CD4-positive, alpha-beta T cell treated with Interleukin-1 beta for 1 hour (primary cell): Measurements from ENCODE around the gene NPIPB4.
"Not testable (repeated sequence)": the region's sequence is repeated elsewhere in the genome, so short reads cannot be mapped to it uniquely, and the experiment has no call there.

Source experiments
- DNase-seq, 2 donors: peaks; one replicate each; pipeline ENCODE4 v3.0.0-alpha.2; 2020 to 2022

The NPIPB4 gene

DNA sequence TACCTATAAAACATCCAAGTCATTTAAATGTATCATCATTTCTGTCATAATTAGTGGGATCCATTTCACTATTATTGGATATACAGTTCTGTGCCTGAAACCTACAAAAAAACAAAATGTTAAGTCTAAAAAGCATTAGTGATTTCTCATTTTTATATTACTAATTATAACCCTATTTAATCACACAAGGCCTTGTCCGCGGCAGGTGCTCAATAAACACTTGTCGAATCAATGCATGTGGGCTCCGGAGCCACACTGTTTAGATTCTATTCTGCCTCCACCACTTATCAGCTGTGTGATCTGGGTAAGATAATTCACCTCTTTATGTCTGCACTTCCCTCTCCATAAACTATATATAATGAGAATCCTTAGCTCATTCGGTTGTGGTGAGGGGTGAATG, at the start of gene NPIPB4:
TSS of gene NPIPB4 (minus strand) at position 101 of the 400 bp plus-strand sequence. CDS start 378 bp downstream, outside the sequence.
- not testable (repeated sequence) for DNase-seq

DNA sequence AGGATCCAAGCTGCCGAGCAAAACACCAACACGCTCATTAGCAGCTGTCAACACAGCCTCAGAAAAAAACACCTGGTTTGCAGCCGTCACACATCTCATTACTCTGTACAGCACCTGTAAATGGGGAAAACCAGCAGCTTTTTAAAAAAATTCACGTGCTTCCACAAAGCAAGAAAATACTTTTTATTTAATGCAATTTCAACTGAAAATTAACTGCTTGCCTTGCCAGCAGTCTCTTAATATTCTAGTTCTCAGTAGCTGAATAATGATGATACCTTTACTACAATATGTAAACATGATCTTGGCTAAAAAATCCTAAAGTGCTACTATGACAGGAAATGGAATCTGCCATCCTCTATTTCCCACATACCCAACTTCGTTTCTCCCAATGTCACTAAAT, 41.4 kb upstream of the NPIPB4 start:
- not testable (repeated sequence) for DNase-seq

DNA sequence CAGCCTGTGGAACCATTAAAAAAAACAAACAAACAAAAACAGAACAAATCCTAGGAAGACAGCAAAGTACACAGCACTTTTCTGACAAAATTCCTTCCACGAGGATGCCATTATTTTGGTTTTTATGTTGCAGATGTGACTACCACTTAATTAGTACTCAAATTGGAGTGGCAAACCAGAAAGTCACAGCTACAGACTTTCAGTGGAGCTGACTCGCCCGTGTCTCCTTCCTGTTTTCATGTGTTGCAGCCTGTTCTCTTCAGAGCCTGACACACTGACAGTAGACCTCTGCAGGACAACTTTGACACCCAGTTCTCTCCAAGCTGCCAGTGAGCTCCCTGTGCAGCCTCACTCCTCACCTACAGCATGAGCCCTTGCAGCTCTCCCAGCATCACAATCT, 24.4 kb upstream of the NPIPB4 start:
- DNase-seq = peak; percentile 12 to 22

DNA sequence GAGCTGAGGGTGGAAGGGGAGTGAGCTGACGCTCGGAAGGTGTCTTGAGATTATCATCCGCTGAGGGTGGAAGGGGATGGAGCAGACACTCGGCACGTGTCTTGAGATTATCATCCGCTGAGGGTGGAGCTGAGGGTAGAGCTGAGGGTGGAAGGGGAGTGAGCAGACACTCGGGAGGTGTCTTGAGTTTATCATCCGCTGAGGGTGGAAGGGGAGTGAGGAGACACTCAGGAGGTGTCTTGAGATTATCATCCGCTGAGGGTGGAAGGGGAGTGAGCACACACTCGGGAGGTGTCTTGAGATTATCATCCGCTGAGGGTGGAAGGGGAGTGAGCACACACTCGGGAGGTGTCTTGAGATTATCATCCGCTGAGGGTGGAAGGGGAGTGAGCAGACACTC, 20.4 kb downstream of the NPIPB4 start:
- peak in 1 of 2 donors; percentile 11 for DNase-seq

DNA sequence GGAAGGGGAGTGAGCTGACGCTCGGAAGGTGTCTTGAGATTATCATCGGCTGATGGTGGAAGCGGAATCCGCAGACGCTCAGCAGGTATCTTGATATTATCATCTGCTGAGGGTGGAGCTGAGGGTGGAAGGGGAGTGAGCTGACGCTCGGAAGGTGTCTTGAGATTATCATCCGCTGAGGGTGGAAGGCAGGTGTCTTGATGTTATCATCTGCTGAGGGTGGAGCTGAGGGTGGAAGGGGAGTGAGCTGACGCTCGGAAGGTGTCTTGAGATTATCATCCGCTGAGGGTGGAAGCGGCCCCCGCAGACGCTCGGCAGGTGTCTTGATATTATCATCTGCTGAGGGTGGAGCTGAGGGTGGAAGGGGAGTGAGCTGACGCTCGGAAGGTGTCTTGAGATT, 21.2 kb downstream of the NPIPB4 start:
- peak in 1 of 2 donors; percentile 55 for DNase-seq

DNA sequence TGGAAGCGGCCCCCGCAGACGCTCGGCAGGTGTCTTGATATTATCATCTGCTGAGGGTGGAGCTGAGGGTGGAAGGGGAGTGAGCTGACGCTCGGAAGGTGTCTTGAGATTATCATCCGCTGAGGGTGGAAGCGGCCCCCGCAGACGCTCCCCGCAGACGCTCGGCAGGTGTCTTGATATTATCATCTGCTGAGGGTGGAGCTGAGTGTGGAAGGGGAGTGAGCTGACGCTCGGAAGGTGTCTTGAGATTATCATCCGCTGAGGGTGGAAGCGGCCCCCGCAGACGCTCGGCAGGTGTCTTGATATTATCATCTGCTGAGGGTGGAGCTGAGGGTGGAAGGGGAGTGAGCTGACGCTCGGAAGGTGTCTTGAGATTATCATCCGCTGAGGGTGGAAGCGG, 21.8 kb downstream of the NPIPB4 start:
- peak in 1 of 2 donors; percentile 44 for DNase-seq

DNA sequence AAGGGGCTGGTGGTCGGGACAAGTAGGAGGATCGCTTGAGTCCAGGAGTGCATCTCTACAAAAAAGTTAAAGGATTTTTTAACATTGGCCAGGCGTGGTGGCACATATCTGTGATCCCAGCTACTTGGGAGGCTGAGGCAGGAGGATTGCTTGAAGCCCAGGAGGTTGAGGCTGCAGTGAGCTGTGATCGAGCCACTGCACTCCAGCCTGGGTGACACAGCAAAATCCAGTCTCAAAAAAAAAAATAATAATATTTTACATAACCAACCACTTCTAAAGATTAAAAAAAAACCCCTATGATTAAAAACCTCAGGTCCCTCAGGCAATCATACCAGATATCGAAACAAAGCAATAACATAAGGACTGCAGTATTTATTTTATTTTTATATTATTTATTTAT, 23.3 kb downstream of the NPIPB4 start:
- not testable (repeated sequence) for DNase-seq

DNA sequence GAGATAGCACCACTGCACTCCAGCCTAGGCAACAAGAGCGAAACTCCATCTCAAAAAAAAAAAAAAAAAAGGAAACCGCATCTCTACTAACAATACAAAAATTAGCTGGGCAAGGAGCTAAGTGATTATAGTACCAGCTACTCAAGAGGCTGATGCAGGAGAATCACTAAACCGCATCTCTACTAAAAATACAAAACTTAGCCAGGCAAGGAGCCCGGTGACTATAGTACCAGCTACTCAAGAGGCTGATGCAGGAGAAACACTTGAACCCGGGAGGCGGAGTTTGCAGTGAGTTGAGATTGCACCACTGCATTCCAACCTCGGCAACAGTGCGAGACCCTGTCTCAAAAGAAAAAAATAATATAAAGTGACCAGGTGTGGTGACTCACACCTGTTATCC, 27.6 kb downstream of the NPIPB4 start:
- not testable (repeated sequence) for DNase-seq

DNA sequence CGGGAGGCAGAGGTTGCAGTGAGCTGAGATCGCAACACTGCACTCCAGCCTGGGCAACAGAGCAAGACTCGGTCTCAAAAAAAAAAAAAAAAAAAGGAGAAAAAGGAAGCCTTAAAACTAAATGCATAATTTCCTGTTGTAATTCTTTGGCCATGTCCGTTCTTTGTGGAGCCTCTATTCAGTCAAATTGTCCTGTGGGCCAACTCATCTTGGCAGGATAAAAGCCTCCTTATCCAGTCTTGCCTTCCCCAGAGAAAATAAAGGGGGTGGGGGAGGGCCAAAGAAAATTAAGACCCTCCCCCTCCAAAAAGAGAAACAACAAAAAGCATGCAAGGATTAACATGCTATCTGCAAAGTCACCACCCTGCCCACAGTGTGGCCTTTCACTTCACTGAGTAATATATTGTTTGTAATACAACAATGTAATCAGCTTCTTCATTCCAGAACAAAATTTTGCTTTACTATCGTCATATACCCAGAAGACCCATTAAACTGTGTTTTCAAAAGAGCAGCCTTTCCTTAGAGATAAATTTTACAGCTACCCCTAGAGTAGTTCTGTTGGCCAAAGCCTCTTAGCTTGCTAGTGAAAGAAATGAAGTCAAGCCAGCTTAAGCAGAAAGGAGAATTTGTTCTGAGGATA, 31.4 kb downstream of the NPIPB4 start:
- not testable (repeated sequence) for DNase-seq

DNA sequence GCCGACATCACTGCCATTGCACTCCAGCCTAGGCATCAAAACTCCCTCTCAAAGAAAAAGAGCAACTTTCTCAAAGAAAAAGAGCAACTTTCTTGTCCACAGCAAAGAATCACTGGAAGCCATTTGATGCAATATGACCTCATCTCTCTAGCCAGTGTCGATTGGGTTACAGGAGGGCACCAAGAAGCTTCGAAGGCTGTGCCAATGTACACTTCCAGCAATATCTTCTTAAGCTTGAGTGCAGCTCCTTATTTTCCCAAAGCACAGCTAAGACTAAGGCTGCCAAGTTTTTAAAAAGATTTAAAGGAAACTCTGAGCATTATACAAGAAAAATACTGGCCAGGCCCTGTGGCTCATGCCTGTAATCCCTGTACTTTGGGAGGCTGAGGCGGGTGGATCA, 32.0 kb downstream of the NPIPB4 start:
- not testable (repeated sequence) for DNase-seq

DNA sequence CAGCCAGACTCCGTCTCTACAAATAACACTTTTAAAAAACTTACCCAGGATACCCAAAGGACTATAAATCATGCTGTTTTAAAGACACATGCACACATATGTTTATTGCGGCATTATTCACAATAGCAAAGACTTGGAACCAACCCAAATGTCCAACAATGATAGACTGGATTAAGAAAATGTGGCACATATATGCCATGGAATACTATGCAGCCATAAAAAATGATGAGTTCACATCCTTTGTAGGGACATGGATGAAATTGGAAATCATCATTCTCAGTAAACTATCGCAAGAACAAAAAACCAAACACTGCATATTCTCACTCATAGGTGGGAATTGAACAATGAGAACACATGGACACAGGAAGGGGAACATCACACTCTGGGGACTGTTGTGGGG, 34.3 kb downstream of the NPIPB4 start:
- DNase-seq = not testable (repeated sequence)

DNA sequence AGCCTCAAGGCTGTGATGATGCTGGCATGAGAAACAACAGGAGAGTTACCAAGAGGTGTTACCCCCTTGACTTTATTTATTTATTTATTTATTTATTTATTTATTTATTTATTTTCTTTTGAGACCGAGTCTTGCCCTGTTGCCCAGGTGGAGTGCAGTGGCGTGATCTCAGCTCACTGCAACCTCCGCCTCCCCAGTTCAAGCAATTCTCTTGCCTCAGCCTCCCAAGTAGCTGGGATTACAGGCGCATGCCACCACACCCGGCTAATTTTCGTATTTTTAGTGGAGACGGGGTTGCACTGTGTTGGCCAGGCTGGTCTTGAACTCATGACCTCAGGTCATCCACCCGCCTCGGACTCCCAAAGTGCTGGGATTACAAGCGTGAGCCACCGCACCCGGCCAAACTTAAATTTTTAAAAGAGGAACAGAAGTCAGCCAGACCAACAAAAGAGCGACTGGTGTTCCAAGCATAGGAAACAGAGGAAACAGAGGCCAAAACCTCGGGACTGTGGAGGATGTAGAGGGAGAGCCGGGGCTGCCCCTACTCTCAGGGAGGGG, 36.6 kb downstream of the NPIPB4 start:
- not testable (repeated sequence) for DNase-seq

DNA sequence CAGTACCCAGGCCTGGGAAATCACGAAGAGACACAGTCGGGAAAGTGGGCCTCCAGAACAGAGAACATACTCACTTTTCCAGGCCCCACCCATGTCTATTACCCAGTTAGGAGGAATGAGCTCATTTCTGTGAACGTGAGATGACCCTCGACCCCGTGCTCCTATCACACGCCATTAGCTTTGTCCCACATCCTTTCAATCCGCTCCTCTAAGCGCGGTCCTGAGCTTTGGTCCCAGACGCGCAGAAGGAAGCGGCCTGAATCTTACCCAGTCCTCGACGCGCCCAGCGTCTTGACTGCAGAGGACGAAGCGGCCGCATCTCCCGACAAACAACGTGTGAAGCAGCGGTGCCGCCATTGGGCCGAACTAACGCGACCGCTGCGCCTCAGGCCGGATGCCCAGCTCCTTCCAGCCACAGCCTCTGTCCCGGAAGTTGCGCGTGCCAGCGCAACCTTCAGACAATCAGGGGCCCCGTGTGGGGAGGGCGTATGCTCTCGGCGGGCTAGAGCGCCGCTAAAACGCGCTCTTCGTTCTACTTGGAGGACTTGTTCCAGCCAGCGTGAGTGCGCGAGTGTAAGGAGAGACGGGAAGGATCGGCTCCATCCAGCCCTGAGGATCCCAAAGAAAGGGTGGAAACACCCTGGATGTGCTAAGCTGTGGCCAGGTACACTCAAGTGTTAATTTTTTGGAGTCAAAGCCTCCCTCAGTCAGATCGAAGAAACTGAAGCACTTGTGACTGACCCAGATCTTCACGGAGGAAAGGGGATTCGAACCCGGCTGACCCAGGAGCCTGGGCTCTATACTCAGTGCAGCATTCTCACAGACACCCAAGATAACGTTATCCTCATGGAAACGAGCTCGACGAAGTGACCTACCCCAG, 37.3 kb downstream of the NPIPB4 start:
- DNase-seq = peak; percentile 73 to 79

DNA sequence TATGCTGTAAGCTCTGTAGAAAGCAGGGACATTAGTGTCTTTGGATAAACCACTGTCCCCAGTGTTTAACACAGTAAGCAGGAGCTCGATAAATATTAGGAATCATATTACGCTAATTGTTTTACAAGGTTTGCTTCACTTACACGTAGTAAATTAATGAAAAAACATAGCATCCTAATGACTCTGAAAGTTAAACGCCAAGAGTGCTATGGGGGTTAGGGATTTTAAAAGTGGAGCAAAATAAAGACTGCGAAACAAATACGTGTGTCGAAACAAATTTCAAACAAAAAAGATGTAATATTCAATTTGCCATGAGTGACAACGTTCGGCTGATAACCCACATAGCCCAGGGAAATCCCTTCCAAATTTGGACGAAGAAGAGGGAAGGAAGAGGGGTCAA, 37.9 kb downstream of the NPIPB4 start:
- DNase-seq = not testable (repeated sequence)

DNA sequence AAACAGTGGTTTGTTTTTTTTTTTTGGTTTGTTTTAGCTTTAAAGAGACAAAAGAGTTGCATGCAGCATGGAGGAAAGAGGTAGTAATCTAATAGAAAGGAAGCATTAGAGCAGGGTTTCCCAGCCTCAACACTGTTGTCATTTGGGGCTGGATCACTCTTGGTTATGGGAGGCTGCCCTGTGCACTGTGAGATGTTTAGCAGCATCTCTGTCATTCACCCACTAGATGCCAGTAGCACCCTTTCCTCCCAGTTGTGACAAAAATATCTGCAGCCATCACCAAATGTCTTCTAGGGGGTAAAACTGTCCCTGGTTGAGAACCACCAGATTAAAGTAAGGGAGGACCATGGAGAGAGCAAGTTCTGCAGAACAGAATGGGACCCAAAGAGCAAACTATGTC, 40.5 kb downstream of the NPIPB4 start:
- DNase-seq = not testable (repeated sequence)

DNA sequence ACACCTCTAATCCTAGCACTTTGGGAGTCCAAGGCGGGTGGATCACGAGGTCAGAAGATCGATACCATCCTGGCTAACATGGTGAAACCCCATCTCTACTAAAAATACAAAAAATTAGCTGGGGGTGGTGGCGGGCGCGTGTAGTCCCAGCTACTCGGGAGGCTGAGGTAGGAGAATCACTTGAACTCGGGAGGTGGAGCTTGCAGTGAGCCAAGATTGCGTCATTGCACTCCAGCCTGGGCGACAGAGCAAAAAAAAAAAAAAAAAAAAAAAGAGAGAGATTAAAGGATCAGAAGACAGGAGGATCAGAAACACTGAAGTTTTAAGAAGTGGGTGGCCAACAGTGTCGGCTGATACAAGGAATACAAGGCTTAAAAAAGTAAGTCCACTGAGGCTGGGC, 41.9 kb downstream of the NPIPB4 start:
- not testable (repeated sequence) for DNase-seq

DNA sequence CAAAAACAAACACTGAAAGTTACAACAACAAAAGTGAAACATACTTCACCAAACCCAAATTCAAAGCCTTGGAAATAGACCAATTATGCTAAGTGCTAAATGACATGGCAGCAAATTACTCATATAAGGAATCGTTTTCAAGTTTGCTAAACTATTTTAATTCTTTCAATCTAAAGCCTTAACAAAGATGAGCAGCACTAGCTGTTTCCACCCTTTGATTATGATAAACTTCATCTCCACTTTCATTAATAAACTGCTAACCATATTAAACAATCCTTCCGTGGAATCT, 55.2 kb downstream of the NPIPB4 start:
- DNase-seq = not testable (repeated sequence)

DNA sequence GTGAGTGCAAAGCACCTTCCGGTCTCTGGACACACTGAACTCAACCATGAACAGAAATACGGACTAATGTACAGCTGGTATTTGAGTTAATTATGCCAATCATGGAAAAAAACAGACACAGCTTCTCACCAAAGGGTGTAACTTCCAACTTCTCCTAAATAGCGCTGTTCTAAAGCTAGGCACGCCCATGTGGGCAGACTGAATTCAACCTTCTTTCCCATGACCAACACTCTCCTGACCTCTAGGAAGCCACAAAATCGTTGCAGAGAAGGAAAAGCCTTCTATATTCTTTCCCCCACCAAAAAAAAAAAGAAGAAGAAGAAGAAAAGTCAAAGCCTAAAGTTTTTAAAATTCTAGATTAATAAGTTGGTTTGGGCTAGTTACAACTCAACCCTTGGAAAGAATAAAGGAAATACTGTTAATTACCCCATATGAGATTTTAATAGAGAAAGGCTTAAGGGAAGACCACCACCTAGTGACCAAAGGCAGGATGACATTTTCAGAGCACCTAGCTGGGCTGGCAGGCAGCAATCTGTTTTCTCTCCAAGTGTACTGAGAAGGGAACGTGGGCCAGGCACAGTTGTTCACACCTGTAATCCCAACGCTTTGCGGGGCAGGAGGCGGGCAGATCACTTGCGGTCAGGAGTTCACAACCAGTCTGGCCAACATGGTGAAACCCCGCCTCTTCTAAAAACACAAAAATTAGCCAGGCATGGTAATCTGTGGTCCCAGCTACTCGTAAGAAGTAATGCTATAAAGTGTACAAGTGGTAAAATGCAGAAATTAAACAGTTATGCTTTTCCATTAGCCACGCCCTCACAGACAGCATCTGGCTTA, 55.8 kb downstream of the NPIPB4 start:
- DNase-seq = peak; percentile 16 to 51

DNA sequence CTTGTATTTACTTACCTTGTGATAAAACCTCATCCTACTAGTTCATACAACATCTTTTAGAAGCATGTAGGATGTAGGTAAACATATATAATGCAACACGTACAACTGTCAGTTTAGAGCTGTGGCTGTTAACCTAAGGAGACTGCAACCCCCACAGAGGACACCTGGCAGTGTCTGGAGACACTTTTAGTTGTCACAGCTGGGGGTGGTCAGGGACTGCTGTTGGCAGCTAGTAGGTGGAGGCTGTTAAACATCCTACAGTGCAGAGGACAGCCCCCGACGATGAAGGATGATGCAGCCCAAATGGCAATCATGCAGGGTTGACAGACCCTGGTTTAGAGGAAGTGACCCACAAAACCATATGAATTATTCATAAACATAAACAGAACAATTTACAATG, 59.0 kb downstream of the NPIPB4 start:
- DNase-seq = not testable (repeated sequence)

DNA sequence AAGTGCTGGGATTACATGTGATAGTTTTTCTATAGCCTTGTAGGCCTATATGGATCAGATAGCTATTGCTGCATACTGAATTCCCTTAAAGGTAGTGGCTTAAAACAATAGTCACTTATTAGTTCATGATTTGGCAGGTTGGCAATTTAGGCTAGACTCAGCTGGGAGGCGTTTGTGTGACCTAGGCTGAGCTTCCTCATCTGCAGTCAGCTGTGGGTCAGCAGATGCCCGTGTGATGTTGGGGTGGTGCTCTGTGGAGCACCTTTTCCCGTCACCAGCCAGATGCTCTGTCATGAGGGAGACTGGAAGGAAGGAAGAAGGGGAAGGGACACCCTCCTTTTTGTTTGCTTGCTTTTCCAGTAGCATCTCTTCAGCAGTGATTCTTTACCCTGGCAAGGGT, 64.2 kb downstream of the NPIPB4 start:
- DNase-seq = peak in 1 of 2 donors; percentile 13

DNA sequence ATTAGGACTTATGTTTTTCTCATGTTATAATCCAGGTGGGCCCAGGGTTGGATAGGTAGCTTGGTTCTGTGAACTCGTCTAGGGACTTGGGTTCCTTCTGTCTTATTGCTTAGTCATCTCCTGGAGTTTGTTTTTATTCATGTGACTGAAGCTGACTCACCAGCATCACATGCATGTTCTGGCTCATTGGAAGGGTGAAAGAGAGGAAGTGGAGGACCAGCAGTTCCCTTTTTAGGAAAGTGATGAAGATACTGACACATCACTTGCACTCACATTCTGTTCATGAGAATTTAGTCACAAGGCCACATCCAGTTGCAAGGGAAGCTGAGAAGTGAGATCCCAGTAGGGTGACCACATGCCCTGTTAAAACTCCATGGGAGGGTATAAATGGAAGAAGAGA, 67.0 kb downstream of the NPIPB4 start:
- peak in 1 of 2 donors; percentile 1 for DNase-seq
